Neural progenitor cell (in vitro differentiated cells): Measurements from ENCODE around the gene PEAK3.

Experiments used
- CTCF ChIP-seq: fragments of 200-600 bp; sonication (generic); IDR thresholded peaks from 2 replicates; pipeline ENCODE4 v1.5.1; 2017; ENCODE audit warnings: antibody characterized with exemption, mild to moderate bottlenecking
- EZH2 ChIP-seq: fragments of 200-600 bp; sonication (generic); IDR thresholded peaks from 2 replicates; pipeline ENCODE4 v1.6.1; 2017; ENCODE audit warnings: antibody characterized with exemption, mild to moderate bottlenecking, moderate library complexity

GRCh38 chr19:2324220-2324948, 42.4 kb upstream of the PEAK3 start:
- no peak for TF ChIP-seq CTCF
- TF ChIP-seq EZH2 = no peak
